DMS153 (cell line): ENCODE data around the gene SLC19A1.

Experiments used
- DNase-seq: peaks from one replicate; lab custom pipeline; 2025; lab: John Stamatoyannopoulos, UW

Gene SLC19A1

DNA sequence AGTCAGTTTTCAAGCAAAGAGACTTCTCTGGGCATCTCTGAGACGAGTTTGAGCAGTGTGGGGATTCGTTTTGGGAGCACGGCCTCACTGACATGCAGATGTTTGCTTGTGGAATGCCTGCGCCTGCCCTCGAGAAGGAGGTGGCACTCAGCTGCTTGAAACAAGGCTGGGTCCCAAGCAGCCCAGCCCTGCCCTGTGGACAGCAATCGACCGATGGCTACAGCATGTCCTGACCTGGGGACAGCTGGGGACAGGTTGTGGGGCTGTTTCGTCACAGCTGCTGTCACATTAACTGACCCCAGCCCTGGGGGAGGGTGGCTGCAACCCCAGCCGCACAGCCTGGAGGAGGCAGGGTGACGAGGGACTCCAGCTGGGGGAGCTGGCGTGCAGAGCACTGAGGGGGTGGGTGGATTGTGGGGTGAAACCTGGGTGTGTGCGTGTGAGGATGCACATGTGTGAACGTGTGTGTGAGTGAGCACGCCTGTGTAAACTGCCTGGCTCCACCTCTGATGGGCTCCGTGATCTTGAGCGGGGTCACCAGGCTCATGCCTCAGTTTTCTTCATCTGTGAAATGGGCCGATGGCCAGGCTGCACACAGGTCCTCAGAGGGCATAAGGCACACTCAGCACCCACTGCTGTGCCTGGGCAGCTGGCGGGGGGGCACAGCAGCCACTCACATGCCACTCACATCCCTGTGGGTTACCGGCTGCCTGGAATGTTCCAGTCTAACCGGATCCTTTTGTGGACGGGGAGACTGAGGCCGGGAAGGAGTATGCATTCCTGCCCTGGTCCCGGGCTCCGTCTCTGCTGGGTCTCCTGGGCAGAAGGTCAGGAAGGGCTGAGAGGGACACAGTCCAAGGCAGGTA is 87.9 kb downstream of the SLC19A1 start:
- DNase-seq, result no peak

DNA sequence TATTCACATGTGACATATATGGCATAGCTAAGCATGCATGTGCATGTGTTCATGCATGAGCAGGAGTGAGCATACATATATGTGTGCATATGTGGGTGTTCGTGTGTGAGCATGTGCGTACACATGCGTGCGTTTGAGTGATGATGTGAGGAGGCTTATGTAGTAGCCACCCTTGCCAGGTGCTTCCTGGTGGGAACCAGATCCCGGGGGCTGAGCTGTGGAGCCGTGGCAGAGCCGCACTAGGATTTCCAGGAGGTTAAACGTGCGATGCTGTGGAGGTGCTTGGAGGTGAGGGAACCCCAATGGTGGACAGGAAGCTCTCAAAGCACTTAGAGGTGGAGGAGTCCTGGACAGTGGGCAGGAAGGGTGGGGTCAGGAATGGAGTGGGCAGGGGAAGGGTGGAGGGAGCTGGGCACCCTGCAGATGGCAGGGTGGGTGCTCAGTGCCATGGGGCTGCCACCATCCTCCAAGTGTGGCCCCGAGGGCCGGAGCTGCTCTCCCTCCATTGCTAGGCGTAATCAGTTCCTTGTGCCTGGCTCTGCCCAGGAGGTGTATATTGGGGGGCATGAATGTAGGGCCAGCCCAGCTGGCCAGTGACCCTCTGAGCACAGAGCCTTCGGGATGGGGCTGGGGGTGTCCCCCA is 88.8 kb downstream of the SLC19A1 start:
- DNase-seq, result no peak

DNA sequence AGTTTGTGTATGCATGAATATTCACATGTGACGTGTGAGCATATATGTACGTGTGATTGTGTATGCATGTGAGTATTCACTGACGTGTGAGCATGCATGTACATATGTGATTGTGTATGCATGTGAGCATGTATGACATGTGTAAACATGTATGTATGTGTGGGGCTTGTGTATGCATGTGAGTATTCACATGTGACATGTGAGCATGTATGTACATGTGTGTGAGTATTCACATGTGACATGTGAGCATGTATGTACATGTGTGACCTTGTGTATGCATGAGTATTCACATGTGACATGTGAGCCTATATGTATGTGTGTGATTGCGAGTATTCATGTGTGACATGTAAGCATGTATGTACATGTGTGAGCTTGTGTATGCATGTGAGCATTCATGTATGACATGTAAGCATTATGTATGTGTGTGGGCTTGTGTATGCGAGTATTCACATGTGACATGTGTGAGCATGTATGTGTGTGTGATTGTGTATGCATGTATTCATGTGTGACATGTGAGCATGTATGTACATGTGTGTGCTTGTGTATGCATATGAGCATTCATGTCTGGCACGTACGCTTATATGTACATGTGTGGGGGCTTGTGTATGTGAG is 89.4 kb downstream of the SLC19A1 start:
- DNase-seq, result no peak

DNA sequence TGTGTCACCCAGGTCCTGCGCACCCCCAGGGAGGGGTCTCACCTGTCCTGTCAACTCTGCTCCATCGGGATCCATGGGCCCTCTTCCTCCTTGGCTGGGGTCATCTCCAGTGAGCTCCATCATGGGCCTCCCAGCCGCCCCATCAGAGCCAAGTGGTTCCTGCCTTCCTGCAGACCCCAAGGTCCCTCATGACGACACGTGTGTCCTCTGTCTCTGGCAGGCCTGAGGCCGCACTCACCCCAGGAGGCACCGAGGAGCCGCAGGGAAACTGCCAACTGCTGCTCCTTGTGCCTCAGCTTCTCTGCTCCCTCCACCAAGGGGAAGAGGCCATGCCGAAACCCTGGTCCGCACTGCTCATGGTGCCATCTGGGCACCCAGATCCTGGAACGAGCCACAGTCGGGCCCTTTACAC is 90.5 kb downstream of the SLC19A1 start:
- no peak for DNase-seq

DNA sequence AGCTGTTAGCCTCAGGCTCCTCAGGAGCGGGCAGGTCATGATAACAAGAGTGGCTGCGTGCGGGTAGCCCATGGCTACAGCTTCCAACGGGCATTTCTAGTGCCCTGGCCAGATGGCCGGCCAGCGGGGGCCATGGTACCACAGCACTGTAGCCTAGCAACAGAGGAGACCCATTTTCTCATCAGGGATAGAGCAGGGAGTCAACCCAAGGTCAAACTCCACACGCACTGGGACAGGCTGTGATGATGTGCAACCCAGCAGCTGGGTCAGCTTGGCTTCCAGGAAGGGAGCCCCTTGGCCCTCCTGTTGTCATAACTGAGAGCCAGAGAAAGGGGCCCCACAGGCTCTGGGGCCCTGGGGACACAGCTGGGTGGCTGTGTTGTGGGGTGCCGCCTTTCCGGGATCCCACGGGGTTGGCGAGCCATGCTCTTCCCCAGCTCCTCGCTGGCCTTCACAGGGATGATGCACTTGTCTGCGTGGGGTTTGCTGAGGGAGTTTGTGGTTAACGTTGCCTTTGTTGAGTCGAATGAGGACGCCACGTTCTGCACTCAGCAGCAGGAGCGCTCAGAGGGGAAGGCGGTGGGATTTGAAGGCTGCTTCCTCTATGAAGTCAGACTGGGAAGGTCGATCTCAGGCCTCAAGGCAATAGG is 91.0 kb downstream of the SLC19A1 start:
- no peak for DNase-seq

DNA sequence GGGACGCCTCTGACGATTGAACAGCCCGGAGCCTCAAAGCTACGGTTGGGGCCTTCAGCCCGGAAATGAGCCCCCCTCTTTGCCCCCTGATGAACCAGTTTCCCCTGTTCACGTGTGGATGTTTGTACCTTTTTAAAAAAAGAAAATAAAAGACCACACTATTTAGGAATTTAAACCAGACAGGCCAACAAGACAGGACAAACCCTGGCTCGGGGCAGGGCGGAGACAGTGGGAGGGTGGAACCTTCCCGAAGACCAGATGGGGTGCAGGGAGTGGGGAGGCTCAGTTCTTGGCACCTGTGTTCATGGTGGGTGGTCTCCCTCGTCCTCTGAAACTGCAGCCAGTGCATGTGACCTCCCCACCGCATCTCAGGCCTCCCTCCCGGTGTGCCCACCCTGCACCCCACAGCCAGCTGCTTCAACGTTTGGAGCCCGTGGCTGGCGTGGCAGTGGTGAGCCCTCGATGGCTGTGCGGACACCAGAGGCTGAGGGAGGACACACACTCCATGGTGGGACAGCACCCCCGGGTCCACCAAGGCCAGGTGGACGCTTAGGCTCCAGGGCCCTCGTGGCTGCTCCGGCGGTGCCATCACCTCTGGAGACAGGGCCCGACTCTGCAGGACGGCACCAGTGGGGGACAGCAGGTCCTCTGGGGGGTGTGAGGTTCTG is 91.7 kb downstream of the SLC19A1 start:
- DNase-seq, result no peak

DNA sequence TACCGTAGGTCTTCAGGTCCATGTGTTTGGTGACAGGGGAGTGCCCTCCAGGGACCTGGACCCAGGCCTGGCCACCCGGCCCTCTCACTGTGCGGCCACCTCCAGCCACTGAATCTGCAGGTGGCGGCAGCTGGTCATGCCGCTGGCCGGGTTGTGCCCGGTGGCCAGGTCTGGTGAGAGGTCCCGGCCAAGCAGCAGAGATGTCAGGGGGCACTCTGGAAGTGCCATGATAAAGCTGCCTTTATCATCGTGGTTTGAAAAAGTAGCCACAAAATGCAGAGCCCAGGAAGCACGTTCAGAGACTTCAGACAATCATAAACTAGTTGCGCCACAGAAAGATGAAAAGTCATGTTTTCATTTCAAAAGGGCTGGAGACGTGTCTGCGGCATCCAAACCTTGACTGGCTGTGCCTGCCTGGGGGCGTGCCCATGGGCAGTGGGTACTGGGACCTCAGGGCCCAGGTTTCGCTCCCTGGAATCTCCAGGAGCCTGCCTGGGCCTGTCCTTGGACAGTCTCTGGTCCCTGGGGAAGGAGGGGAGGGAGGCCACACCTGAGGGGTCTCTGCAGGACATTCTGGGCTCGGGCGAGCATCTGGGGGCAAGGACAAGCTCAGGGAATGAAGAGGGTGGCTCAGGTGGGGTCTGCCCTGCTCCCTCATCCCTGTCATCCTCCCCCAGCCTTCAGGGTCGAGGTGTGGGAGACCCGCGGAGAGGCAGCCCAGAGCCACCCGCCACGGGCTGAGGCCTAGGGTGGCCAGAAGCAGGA is 92.4 kb downstream of the SLC19A1 start:
- DNase-seq, result no peak

DNA sequence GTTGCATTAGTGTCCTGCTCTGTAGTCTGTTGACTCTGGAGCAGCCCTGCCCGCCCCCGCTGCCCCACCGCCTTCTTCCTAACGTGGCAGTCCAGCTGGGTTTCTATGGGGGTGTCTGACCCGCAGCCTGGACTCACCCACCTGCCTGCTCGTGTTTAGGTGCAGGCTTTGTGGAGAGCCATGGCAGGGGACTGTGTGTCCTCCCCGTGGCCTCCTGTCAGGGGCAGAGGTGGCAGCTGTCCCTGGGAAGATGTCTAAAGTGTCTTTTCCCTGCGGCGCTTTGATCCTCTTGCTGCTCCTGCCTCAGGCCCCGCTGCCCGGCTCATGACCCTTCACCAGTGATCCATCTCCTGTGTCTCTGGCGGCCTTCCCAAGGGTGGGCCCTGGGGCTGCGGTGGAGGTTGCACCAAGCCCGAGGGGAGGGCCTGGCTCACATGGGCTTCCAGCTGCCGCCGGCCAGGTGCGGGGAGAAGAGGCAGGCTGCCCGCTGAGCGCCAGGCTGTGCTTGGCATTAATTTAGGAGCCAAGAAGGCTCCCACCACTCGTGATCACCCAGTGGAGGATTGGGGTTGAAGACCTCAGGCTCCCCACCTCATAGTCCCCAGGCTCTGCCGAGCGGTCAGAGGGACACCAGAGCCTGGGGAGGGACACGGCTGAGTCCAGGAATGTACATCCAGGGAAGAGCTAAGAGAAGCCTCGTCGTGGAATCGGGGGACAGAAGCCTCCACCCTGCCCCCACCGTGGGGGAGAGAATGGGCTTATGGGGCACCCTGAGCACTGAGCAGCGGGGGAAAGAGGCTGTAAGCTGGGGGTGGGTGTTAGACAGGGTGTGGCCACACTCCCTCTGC is 93.2 kb downstream of the SLC19A1 start:
- no peak for DNase-seq

DNA sequence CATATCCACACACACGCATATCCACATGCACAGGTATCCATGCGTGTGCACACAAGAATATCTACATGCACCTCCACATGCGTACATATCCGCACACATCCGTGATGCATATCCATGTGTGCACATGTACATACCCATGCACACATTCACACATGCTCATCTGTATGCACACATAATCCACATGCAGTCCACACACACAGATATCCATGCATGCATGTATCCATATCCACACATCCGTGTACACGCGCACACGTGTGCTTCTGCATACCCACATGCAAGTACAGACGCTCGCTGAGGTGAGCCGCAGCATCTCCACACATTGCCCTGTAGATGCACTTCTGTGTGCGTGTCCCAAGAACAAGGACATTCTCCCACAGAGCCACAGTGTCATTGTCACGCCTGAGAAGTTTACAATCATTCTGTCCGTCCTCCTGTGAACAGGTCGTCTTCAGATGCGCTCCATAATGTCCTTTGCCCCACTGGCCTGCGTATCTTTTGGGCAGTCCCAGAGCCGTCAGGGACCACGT is 93.9 kb downstream of the SLC19A1 start:
- DNase-seq, result no peak
